ENCODE measurements around the gene METTL8. TPM values are rescaled to one million over a fixed set of nuclear protein-coding genes. Genes with fewer than 3 reads are reported as not detected.

The METTL8 gene
- polyA plus RNA-seq, 2 of the 4 experiments (the other 2 are of a cell fraction), result 21.8 to 58.3 TPM

GRCh38 chr2:171479154-171479814 lies 45.5 kb upstream of the METTL8 start:
- Histone ChIP-seq H3K4me2 (no peak overlapping the region), H3K27ac (no peak overlapping the region), H3K9me3 (no peaks in the 10 kb centered on the region), H3K4me1 (no peaks in the 10 kb centered on the region), H3K4me3 (no peak overlapping the region)
- ATAC-seq (no peak), DNase-seq (ENCODE audit: low read depth in 1 of 2, low spot score in 1 of 2) (no peak), FAIRE-seq (no peak)
- POLR2A ChIA-PET, result no interaction called here
- TF ChIP-seq RAD21 (conservative IDR thresholded peaks at IDR 0.05 in 1 of 2, IDR thresholded peaks at IDR 0.05 in 1 of 2) (no peak), ZSCAN20 (CRISPR knock-in tag; IDR thresholded peaks at IDR 0.05) (no peak), NR3C1 (IDR thresholded peaks at IDR 0.05) (no peak), FOXS1 (CRISPR knock-in tag; IDR thresholded peaks at IDR 0.05) (no peak), SREBF2 (IDR thresholded peaks at IDR 0.05) (no peak), CBX8 (IDR thresholded peaks at IDR 0.05) (no peak), POLR2AphosphoS2 (conservative IDR thresholded peaks at IDR 0.05; ENCODE audit: low read length) (no peak), ELK1 (IDR thresholded peaks at IDR 0.05; ENCODE audit: low read depth, low read length) (no peak), BHLHE40 (IDR thresholded peaks at IDR 0.05; ENCODE audit: low read depth, low read length) (no peak), FOSB (CRISPR knock-in tag; IDR thresholded peaks at IDR 0.05) (no peak), ESRRA (IDR thresholded peaks at IDR 0.05; ENCODE audit: borderline replicate concordance, low read length) (no peak), CHD4 (IDR thresholded peaks at IDR 0.05; ENCODE audit: borderline replicate concordance) (no peak), CTCF (IDR thresholded peaks at IDR 0.05) (no peak), NPAS2 (CRISPR knock-in tag; IDR thresholded peaks at IDR 0.05; ENCODE audit: borderline replicate concordance) (no peak), TFCP2L1 (CRISPR knock-in tag; IDR thresholded peaks at IDR 0.05) (no peak)
- WGBS (ENCODE audit: missing lambda C conversion rate), result 90% methylated on average over 3 of the region's 3 CpGs
- CTCF ChIA-PET, result interaction anchor here (1.4 kb wide), 1 partner anchor 505 kb away, joined by 3 read pairs; no protein-coding TSS in a partner anchor

GRCh38 chr2:171478345-171478744 lies 44.6 kb upstream of the METTL8 start:
- no peak for FAIRE-seq
- DNase-seq (ENCODE audit: low read depth in 1 of 2, low spot score in 1 of 2), result no peak
- Histone ChIP-seq H3K27ac (no peak overlapping the region), H3K4me3 (no peak overlapping the region), H3K4me1 (no peaks in the 10 kb centered on the region), H3K9me3 (no peaks in the 10 kb centered on the region), H3K4me2 (no peak overlapping the region)
- ChIA-PET POLR2A (no interaction called here), CTCF (no interaction called here)
- 50% methylated on average over 1 of the region's 1 CpG for WGBS (ENCODE audit: missing lambda C conversion rate)
- ATAC-seq, result no peak
- TF ChIP-seq CBX2 (IDR thresholded peaks at IDR 0.05; ENCODE audit: borderline replicate concordance, low read depth) (no peak), CEBPB (IDR thresholded peaks at IDR 0.05) (no peak), ZNF302 (CRISPR knock-in tag; IDR thresholded peaks at IDR 0.05) (no peak), MAX (IDR thresholded peaks at IDR 0.05) (no peak), EHF (CRISPR knock-in tag; IDR thresholded peaks at IDR 0.05) (no peak), CTCF (IDR thresholded peaks at IDR 0.05) (no peak), TP53 (CRISPR knock-in tag; IDR thresholded peaks at IDR 0.05) (no peak), RAD21 (conservative IDR thresholded peaks at IDR 0.05 in 1 of 2, IDR thresholded peaks at IDR 0.05 in 1 of 2) (no peak), KDM1A (IDR thresholded peaks at IDR 0.05; ENCODE audit: low read depth) (no peak), MAZ (IDR thresholded peaks at IDR 0.05; ENCODE audit: borderline replicate concordance, low read depth, low read length) (no peak), CHD4 (IDR thresholded peaks at IDR 0.05; ENCODE audit: borderline replicate concordance) (no peak)

Measured in A549 (cell line).